T-cell (primary cell): ENCODE measurements around the gene SLC6A5. TPM values are rescaled to one million over a fixed set of nuclear protein-coding genes. Genes with fewer than 3 reads are reported as not detected.
A peak's percentile ranks its signal among the peaks of the same experiment; 100 is the strongest.

Source experiments
- ATAC-seq, 4 experiments: fragments of 200-7000 bp in 3 of 4; fragments of 150-1000 bp in 1 of 4; cut with Tn5 transposase; replicated peaks in 1 of 4; 1 replicate in 3 of 4; 2 replicates in 1 of 4; pipeline ENCODE4 v1.10.0; 2021; ENCODE audit warnings: moderate library complexity in 3 of 4, mild to moderate bottlenecking in 2 of 4, moderate number of reproducible peaks in 1 of 4
- CTCF ChIA-PET, 2 donors: fragments of 300-600 bp; sonication (Branson Sonifier 250); formaldehyde crosslinking; loops; one replicate each; lab custom pipeline; 2022; ENCODE audit warnings: antibody characterized with exemption in 2 of 2; lab: Charles Lee
- POLR2A ChIA-PET, 2 donors: fragments of 300-600 bp; sonication (Branson Sonifier 250); formaldehyde crosslinking; loops; one replicate each; lab custom pipeline; 2022; ENCODE audit warnings: antibody characterized with exemption in 2 of 2; lab: Charles Lee
- DNase-seq, 35 experiments: peaks; one replicate each; pipeline versions ENCODE4 v3.0.0 to v3.0.0-alpha.2; 2013 to 2023
- H3K27ac ChIP-seq: one replicate; pipeline ENCODE4 v1.5.1; 2013; ENCODE audit warnings: low read length
- H3K27me3 ChIP-seq, 2 experiments: replicated peaks in 1 of 2; 1 replicate in 1 of 2; 2 replicates in 1 of 2; pipeline versions ENCODE4 v1.6.1 to v1.7.0; 2013; ENCODE audit warnings: low read length in 1 of 2, mixed read lengths in 1 of 2; ENCODE audit not compliant: control insufficient read depth in 2 of 2, insufficient read depth in 2 of 2; ENCODE audit errors: extremely low read depth in 1 of 2
- H3K36me3 ChIP-seq, 2 donors: 1 replicate in 1 of 2; 2 replicates in 1 of 2; pipeline versions ENCODE4 v1.6.1 to v1.7.0; 2013; ENCODE audit warnings: low read length in 1 of 2; ENCODE audit not compliant: control insufficient read depth in 2 of 2, insufficient read depth in 1 of 2; ENCODE audit errors: extremely low read depth in 1 of 2
- H3K4me1 ChIP-seq, 2 experiments: 1 replicate in 1 of 2; 2 replicates in 1 of 2; pipeline versions ENCODE4 v1.6.1 to v1.7.0; 2013; ENCODE audit warnings: low read length in 2 of 2, mixed read lengths in 1 of 2; ENCODE audit not compliant: insufficient read depth in 2 of 2, control insufficient read depth in 1 of 2; ENCODE audit errors: extremely low read depth in 1 of 2
- H3K4me3 ChIP-seq, 2 donors: 1 replicate in 1 of 2; 2 replicates in 1 of 2; pipeline versions ENCODE4 v1.5.1 to v1.7.0; 2013; ENCODE audit warnings: mild to moderate bottlenecking in 2 of 2, low read length in 1 of 2, moderate library complexity in 1 of 2; ENCODE audit not compliant: control insufficient read depth in 1 of 2; ENCODE audit errors: extremely low read depth in 1 of 2
- H3K9me3 ChIP-seq: 2 replicates; pipeline ENCODE4 v1.7.0; 2013
- H3K27ac Mint-ChIP-seq, 2 donors: one replicate each; pipeline ENCODE4 v1.8.0; 2020 to 2021; ENCODE audit warnings: mild to moderate bottlenecking in 2 of 2, mixed read lengths in 2 of 2
- H3K27me3 Mint-ChIP-seq, 2 donors: one replicate each; pipeline ENCODE4 v1.8.0; 2021 to 2022; ENCODE audit warnings: mixed read lengths in 2 of 2
- H3K36me3 Mint-ChIP-seq: one replicate; pipeline ENCODE4 v1.8.0; 2021; ENCODE audit warnings: mixed read lengths
- H3K4me1 Mint-ChIP-seq, 3 donors: one replicate each; pipeline ENCODE4 v1.8.0; 2020 to 2022; ENCODE audit warnings: mixed read lengths in 3 of 3, mild to moderate bottlenecking in 1 of 3
- H3K4me3 Mint-ChIP-seq, 3 donors: one replicate each; pipeline ENCODE4 v1.8.0; 2020 to 2022; ENCODE audit warnings: mild to moderate bottlenecking in 3 of 3, mixed read lengths in 3 of 3, moderate library complexity in 3 of 3
- H3K9me3 Mint-ChIP-seq, 3 donors: one replicate each; pipeline ENCODE4 v1.8.0; 2020 to 2022; ENCODE audit warnings: mixed read lengths in 3 of 3
- WGBS: methylation state at CpG from one replicate; pipeline ENCODE4 v1.1.5; 2013; ENCODE audit warnings: missing lambda C conversion rate; ENCODE audit not compliant: insufficient coverage; 5-methylcytosine and 5-hydroxymethylcytosine counted together
- total RNA-seq, 35 experiments: library from RNA in 6 of 35; stranded (reverse) in 6 of 35; fragments of 120-200 nt in 1 of 35; gene quantifications; one replicate each; pipeline versions ENCODE4 v1.2.1 to v1.2.4 and lab custom pipeline; 2013 to 2026

Gene SLC6A5
- total RNA-seq, 5 donors from 2014 or later (not counting 1 experiment from before 2014, with no cell fraction given), result not detected

GRCh38 chr11:20595101-20595500 lies 4.3 kb upstream of the SLC6A5 start:
- H3K4me3 ChIP-seq, result no peak overlapping the region
- POLR2A ChIA-PET, result no interaction called here
- H3K27me3 ChIP-seq, result peaks cover 10 to 46% of the 10 kb centered on the region in 2 experiments
- H3K4me1 ChIP-seq, result peaks cover 0 to 5% of the 10 kb centered on the region in 2 experiments
- no peak overlapping the region for H3K27ac Mint-ChIP-seq
- H3K4me1 Mint-ChIP-seq, result peaks cover 0 to 5% (median 2%) of the 10 kb centered on the region in 3 donors
- no peak for DNase-seq
- H3K36me3 Mint-ChIP-seq, result no peaks in the 10 kb centered on the region
- no peak for ATAC-seq
- H3K27me3 Mint-ChIP-seq, result peaks cover 63 to 64% of the 10 kb centered on the region in 2 donors
- H3K36me3 ChIP-seq, result no peaks in the 10 kb centered on the region
- no CpG with 5 or more reads among the region's 5 CpGs for WGBS
- no peaks in the 10 kb centered on the region for H3K9me3 ChIP-seq
- H3K4me3 Mint-ChIP-seq, result no peak overlapping the region
- H3K27ac ChIP-seq, result no peak overlapping the region
- CTCF ChIA-PET, result no interaction called here
- no peaks in the 10 kb centered on the region for H3K9me3 Mint-ChIP-seq

- Histone ChIP-seq H3K36me3 (no peaks in the 10 kb centered on the region), H3K27me3 (peaks cover 14 to 57% of the 10 kb centered on the region in 2 experiments), H3K27ac (no peak overlapping the region), H3K9me3 (no peaks in the 10 kb centered on the region), H3K4me1 (peaks cover 0 to 5% of the 10 kb centered on the region in 2 experiments), H3K4me3 (peak overlapping the region in 1 of 2 donors; percentile 35)
- no peaks in the 10 kb centered on the region for H3K36me3 Mint-ChIP-seq
- no peak for DNase-seq
- H3K9me3 Mint-ChIP-seq, result no peaks in the 10 kb centered on the region
- WGBS, result 9% methylated on average over 42 of the region's 57 CpGs
- H3K27ac Mint-ChIP-seq, result no peak overlapping the region
- H3K4me1 Mint-ChIP-seq, result peaks cover 0 to 5% (median 2%) of the 10 kb centered on the region in 3 donors
- CTCF ChIA-PET, result no interaction called here
- ATAC-seq, result no peak
- H3K4me3 Mint-ChIP-seq, result no peak overlapping the region
- peaks cover 73 to 74% of the 10 kb centered on the region in 2 donors for H3K27me3 Mint-ChIP-seq
- POLR2A ChIA-PET, result no interaction called here
These were observed 2.9 kb upstream of the SLC6A5 start for GRCh38 chr11:20596205-20597153.

- Histone ChIP-seq H3K4me3 (no peak overlapping the region), H3K27ac (no peak overlapping the region), H3K4me1 (peaks cover 0 to 5% of the 10 kb centered on the region in 2 experiments), H3K9me3 (no peaks in the 10 kb centered on the region), H3K27me3 (peaks cover 15 to 61% of the 10 kb centered on the region in 2 experiments), H3K36me3 (no peaks in the 10 kb centered on the region)
- ChIA-PET CTCF (no interaction called here), POLR2A (no interaction called here)
- Mint-ChIP-seq H3K4me3 (no peak overlapping the region), H3K27ac (no peak overlapping the region), H3K4me1 (peaks cover 0 to 5% (median 2%) of the 10 kb centered on the region in 3 donors), H3K9me3 (no peaks in the 10 kb centered on the region), H3K27me3 (peaks cover 73 to 76% of the 10 kb centered on the region in 2 donors), H3K36me3 (no peaks in the 10 kb centered on the region)
- WGBS, result 6% methylated on average over 41 of the region's 41 CpGs
- DNase-seq (no peak), ATAC-seq (no peak)
These were observed 2.2 kb upstream of the SLC6A5 start for GRCh38 chr11:20597154-20597679.

GRCh38 chr11:20597680-20598484 lies 1.5 kb upstream of the SLC6A5 start:
- no peak overlapping the region for H3K27ac ChIP-seq
- H3K4me1 ChIP-seq, result peaks cover 0 to 5% of the 10 kb centered on the region in 2 experiments
- no peaks in the 10 kb centered on the region for H3K9me3 ChIP-seq
- Mint-ChIP-seq H3K9me3 (no peaks in the 10 kb centered on the region), H3K36me3 (no peaks in the 10 kb centered on the region), H3K4me3 (no peak overlapping the region), H3K4me1 (peaks cover 0 to 5% (median 2%) of the 10 kb centered on the region in 3 donors), H3K27ac (no peak overlapping the region), H3K27me3 (peaks cover 77 to 79% of the 10 kb centered on the region in 2 donors)
- no peak overlapping the region for H3K4me3 ChIP-seq
- ChIA-PET CTCF (no interaction called here), POLR2A (no interaction called here)
- H3K36me3 ChIP-seq, result no peaks in the 10 kb centered on the region
- DNase-seq (no peak), ATAC-seq (no peak)
- WGBS, result 10% methylated on average over 23 of the region's 48 CpGs
- H3K27me3 ChIP-seq, result peaks cover 17 to 66% of the 10 kb centered on the region in 2 experiments

- no peak overlapping the region for H3K27ac Mint-ChIP-seq
- H3K27ac ChIP-seq, result no peak overlapping the region
- peaks cover 0 to 5% of the 10 kb centered on the region in 2 experiments for H3K4me1 ChIP-seq
- ChIA-PET POLR2A (no interaction called here), CTCF (no interaction called here)
- H3K36me3 ChIP-seq, result no peaks in the 10 kb centered on the region
- H3K4me1 Mint-ChIP-seq, result peaks cover 0 to 5% (median 2%) of the 10 kb centered on the region in 3 donors
- H3K9me3 Mint-ChIP-seq, result no peaks in the 10 kb centered on the region
- H3K9me3 ChIP-seq, result no peaks in the 10 kb centered on the region
- DNase-seq (no peak), ATAC-seq (no peak)
- H3K36me3 Mint-ChIP-seq, result no peaks in the 10 kb centered on the region
- H3K4me3 Mint-ChIP-seq, result no peak overlapping the region
- H3K27me3 Mint-ChIP-seq, result peaks cover 82 to 83% of the 10 kb centered on the region in 2 donors
- no peak overlapping the region for H3K4me3 ChIP-seq
- H3K27me3 ChIP-seq, result peaks cover 17 to 72% of the 10 kb centered on the region in 2 experiments
- 10% methylated on average over 1 of the region's 11 CpGs for WGBS
These were observed 916 bp upstream of the SLC6A5 start for GRCh38 chr11:20598492-20598891.

- Histone ChIP-seq H3K4me3 (no peak overlapping the region), H3K36me3 (no peaks in the 10 kb centered on the region), H3K9me3 (no peaks in the 10 kb centered on the region), H3K27me3 (peaks cover 17 to 87% of the 10 kb centered on the region in 2 experiments), H3K27ac (no peak overlapping the region), H3K4me1 (peaks cover 0 to 5% of the 10 kb centered on the region in 2 experiments)
- Mint-ChIP-seq H3K9me3 (no peaks in the 10 kb centered on the region), H3K36me3 (no peaks in the 10 kb centered on the region), H3K4me1 (peaks cover 0 to 5% (median 2%) of the 10 kb centered on the region in 3 donors), H3K27ac (no peak overlapping the region), H3K4me3 (no peak overlapping the region), H3K27me3 (peaks cover 80 to 90% of the 10 kb centered on the region in 2 donors)
- 11% methylated on average over 6 of the region's 10 CpGs for WGBS
- CTCF ChIA-PET, result interaction anchor here in 1 of 2 donors (1.1 kb wide), 1 partner anchor 10 kb away, joined by 4 read pairs; no protein-coding TSS in a partner anchor
- POLR2A ChIA-PET, result no interaction called here
- ATAC-seq, result no peak
- DNase-seq, result no peak
These were observed 575 bp downstream of the SLC6A5 start for GRCh38 chr11:20600020-20600346.
